GM19463 (cell line): ENCODE data around the gene VSX2.
"Not testable (repeated sequence)": the region's sequence is repeated elsewhere in the genome, so short reads cannot be mapped to it uniquely, and the experiment has no call there.

Source experiments
- ATAC-seq: cut with Tn5 transposase; IDR thresholded peaks from one replicate; pipeline ENCODE4 v1.9.1; 2021; ENCODE audit warnings: mild to moderate bottlenecking, moderate library complexity; ENCODE audit not compliant: unreplicated experiment

Gene VSX2

GRCh38 chr14:74257941-74258763, 18.9 kb downstream of the VSX2 start:
- no peak for ATAC-seq

- ATAC-seq: no peak
These were observed 19.5 kb downstream of the VSX2 start for GRCh38 chr14:74258764-74259035.

- no peak for ATAC-seq
These were observed 20.3 kb downstream of the VSX2 start for GRCh38 chr14:74259513-74259912.

- no peak for ATAC-seq
These were observed 21.4 kb downstream of the VSX2 start for GRCh38 chr14:74260525-74261233.

- no peak for ATAC-seq
These were observed 22.0 kb downstream of the VSX2 start for GRCh38 chr14:74261288-74261687.

- no peak for ATAC-seq
These were observed 22.8 kb downstream of the VSX2 start for GRCh38 chr14:74262076-74262475.

- no peak for ATAC-seq
These were observed 23.9 kb downstream of the VSX2 start for GRCh38 chr14:74263181-74263580.

- no peak for ATAC-seq
These were observed 24.7 kb downstream of the VSX2 start for GRCh38 chr14:74263921-74264320.

- ATAC-seq: no peak
These were observed 26.2 kb downstream of the VSX2 start for GRCh38 chr14:74265301-74265965.

- ATAC-seq: no peak
These were observed 28.3 kb downstream of the VSX2 start for GRCh38 chr14:74267588-74267987.

GRCh38 chr14:74270382-74271177, 31.3 kb downstream of the VSX2 start:
- not testable (repeated sequence) for ATAC-seq

- ATAC-seq: no peak
These were observed 32.1 kb downstream of the VSX2 start for GRCh38 chr14:74271365-74271764.

GRCh38 chr14:74275241-74275841, 36.1 kb downstream of the VSX2 start:
- no peak for ATAC-seq

GRCh38 chr14:74278080-74278479, 38.8 kb downstream of the VSX2 start:
- ATAC-seq: no peak

GRCh38 chr14:74281069-74281468, 41.8 kb downstream of the VSX2 start:
- ATAC-seq: no peak

GRCh38 chr14:74286736-74287135, 47.5 kb downstream of the VSX2 start:
- ATAC-seq: no peak

- ATAC-seq: no peak
These were observed 50.6 kb downstream of the VSX2 start for GRCh38 chr14:74289801-74290200.

GRCh38 chr14:74290415-74290814, 51.2 kb downstream of the VSX2 start:
- no peak for ATAC-seq

GRCh38 chr14:74292061-74292460, 52.8 kb downstream of the VSX2 start:
- no peak for ATAC-seq

- ATAC-seq: no peak
These were observed 54.4 kb downstream of the VSX2 start for GRCh38 chr14:74293606-74294005.

GRCh38 chr14:74296037-74296467, 56.8 kb downstream of the VSX2 start:
- ATAC-seq: no peak
